Neutrophil (primary cell): Measurements from ENCODE around the gene OR2H2.

Experiments
- H3K27ac ChIP-seq: fragments of 200-600 bp; sonication (generic); 2 replicates; pipeline ENCODE4 v1.5.1; 2016; ENCODE audit warnings: mild to moderate bottlenecking, moderate library complexity
- H3K27me3 ChIP-seq: fragments of 200-600 bp; sonication (generic); 2 replicates; pipeline ENCODE4 v1.6.0; 2016; ENCODE audit warnings: mild to moderate bottlenecking
- H3K36me3 ChIP-seq: fragments of 200-600 bp; sonication (generic); 2 replicates; pipeline ENCODE4 v1.5.1; 2017
- H3K4me1 ChIP-seq, 2 experiments: fragments of 200-600 bp in 1 of 2; sonication (generic) in 1 of 2; 1 replicate in 1 of 2; 2 replicates in 1 of 2; pipeline versions ENCODE4 v1.5.1 to v1.6.1; 2013 to 2016; ENCODE audit warnings: low read depth in 1 of 2, low read length in 1 of 2, mild to moderate bottlenecking in 1 of 2, moderate library complexity in 1 of 2; ENCODE audit not compliant: control insufficient read depth in 1 of 2, insufficient read depth in 1 of 2
- H3K4me3 ChIP-seq, 2 experiments: fragments of 200-600 bp in 1 of 2; sonication (generic) in 1 of 2; 1 replicate in 1 of 2; 2 replicates in 1 of 2; pipeline ENCODE4 v1.5.1; 2013 to 2016; ENCODE audit warnings: low read depth in 1 of 2, low read length in 1 of 2, mild to moderate bottlenecking in 1 of 2, moderate library complexity in 1 of 2
- H3K9me3 ChIP-seq: fragments of 200-600 bp; sonication (generic); 2 replicates; pipeline ENCODE4 v1.5.1; 2016
- TF ChIP-seq, protein P1 (sequence below): fragments of 200-600 bp; sonication (generic); IDR thresholded peaks from 2 replicates; pipeline ENCODE4 v1.5.1; 2016; ENCODE audit warnings: antibody characterized with exemption

The OR2H2 gene

DNA sequence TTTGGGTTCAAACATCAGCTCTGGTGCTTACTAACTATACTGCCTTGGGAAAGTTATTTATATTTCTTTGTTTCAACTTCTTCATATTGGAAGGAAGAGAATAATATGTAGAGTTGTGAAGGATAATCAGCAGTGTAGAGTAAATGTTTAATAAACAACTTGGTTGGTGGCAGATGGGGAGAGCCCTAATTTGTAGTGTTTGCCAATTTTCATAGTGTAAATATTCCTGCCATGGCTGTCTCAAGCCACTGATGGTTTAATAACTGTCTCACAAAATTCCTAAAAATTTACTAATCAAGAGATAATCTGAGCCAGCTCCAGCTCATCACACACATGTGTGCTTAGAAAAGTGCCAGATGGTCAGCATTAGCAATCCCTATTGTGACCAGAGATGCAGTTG lies at the start of gene OR2H2:
OR2H2 (plus strand) TSS at position 301 of the 400 bp plus-strand sequence. CDS start 2,824 bp downstream, outside the sequence.
- H3K9me3 ChIP-seq: no peaks in the 10 kb centered on the region
- H3K27me3 ChIP-seq: peaks cover 30% of the 10 kb centered on the region
- H3K4me1 ChIP-seq: no peaks in the 10 kb centered on the region
- no peak within 1 kb of the TSS for H3K4me3 ChIP-seq
- H3K36me3 ChIP-seq: no peaks in the 10 kb centered on the region
- TF ChIP-seq, protein P1, sequence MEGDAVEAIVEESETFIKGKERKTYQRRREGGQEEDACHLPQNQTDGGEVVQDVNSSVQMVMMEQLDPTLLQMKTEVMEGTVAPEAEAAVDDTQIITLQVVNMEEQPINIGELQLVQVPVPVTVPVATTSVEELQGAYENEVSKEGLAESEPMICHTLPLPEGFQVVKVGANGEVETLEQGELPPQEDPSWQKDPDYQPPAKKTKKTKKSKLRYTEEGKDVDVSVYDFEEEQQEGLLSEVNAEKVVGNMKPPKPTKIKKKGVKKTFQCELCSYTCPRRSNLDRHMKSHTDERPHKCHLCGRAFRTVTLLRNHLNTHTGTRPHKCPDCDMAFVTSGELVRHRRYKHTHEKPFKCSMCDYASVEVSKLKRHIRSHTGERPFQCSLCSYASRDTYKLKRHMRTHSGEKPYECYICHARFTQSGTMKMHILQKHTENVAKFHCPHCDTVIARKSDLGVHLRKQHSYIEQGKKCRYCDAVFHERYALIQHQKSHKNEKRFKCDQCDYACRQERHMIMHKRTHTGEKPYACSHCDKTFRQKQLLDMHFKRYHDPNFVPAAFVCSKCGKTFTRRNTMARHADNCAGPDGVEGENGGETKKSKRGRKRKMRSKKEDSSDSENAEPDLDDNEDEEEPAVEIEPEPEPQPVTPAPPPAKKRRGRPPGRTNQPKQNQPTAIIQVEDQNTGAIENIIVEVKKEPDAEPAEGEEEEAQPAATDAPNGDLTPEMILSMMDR: no peak
- H3K27ac ChIP-seq: no peak within 1 kb of the TSS

DNA sequence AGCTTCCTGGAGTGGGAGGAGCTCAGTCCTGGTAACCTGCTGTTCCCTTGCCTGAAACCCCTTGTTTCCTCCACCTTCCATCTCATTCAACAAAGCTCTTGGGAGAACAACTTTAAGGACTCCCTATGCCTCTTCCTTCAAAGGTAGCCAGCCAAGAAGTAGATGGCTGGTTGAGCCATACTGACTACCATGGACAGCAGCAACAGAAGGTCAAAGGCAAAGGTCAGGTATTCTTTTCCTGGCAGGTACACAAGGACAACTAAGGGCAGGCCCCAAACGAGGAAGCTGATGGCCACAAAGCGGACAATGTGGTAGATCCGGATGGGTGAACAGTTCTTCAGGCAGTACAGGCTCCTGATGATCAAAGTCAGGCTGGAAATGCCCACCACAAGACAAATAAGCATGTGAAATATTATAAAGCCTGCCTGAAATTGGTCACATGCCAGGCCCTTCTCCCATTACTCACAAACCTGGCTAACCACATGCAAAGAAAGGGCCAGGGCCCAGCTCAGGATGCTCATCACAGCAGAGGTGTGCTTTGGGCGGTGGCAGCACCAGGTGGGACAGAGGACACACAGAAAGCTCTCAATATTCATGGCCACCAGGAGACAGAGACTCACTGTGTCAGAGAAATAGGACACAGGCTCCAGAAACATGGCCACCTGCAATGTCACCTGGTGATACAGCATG lies 47.1 kb upstream of the OR2H2 start:
- TF ChIP-seq, protein P1: no peak
- no peaks in the 10 kb centered on the region for H3K4me1 ChIP-seq
- H3K9me3 ChIP-seq: no peaks in the 10 kb centered on the region
- H3K36me3 ChIP-seq: no peaks in the 10 kb centered on the region
- H3K4me3 ChIP-seq: no peak overlapping the region
- H3K27ac ChIP-seq: no peak overlapping the region
- no peaks in the 10 kb centered on the region for H3K27me3 ChIP-seq

DNA sequence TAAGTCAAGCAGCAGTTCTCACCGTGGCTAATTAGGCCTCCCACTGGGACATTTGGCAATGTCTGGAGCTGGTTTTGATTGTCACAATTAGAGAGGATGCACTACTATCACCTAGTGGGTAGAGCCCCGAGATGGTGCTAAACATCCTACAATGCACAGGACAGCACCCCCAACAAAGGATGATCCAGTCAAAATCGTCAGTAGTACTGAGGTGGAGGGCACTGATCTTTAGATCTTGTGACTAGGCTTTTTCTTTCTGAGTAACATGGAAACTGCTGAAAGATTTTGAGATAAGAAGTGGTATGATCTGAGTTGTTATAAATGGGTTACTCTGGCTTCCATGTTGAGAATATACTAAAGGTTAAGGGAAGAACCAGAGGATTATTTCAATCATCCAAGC lies 37.3 kb upstream of the OR2H2 start:
- Histone ChIP-seq H3K4me1 (no peaks in the 10 kb centered on the region), H3K27ac (no peak overlapping the region), H3K27me3 (peaks cover 55% of the 10 kb centered on the region), H3K9me3 (no peaks in the 10 kb centered on the region), H3K4me3 (no peak overlapping the region), H3K36me3 (no peaks in the 10 kb centered on the region)
- TF ChIP-seq, protein P1: no peak

DNA sequence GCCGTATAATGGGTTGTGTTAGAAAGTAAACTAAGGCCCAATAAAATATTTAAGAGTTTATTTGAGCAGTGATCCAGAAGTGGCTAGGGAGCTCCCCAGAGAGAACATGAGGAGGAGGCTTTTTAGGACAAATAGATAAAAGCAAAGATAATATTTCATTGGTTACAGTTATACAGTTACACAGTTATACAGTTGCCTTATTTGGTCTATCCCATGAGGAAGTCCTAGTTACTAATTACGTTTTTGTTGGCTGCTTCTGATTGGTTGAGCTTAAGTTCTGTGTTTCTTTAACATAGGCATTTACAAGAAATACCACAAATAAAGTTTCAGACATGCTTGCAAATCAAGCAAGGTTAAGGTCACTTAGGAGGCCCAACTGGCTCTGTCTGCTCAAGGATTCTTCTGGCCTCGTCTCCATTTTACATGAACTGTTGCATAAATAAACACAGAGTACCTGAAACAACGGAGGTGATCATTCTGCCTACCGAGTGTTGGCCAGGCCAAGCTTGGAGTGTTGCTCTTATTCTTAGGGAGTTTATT lies 32.3 kb upstream of the OR2H2 start:
- H3K4me1 ChIP-seq: peaks cover 3 to 13% of the 10 kb centered on the region in 2 experiments
- H3K9me3 ChIP-seq: no peaks in the 10 kb centered on the region
- TF ChIP-seq, protein P1: no peak
- peaks cover 98% of the 10 kb centered on the region for H3K27me3 ChIP-seq
- no peak overlapping the region for H3K4me3 ChIP-seq
- H3K27ac ChIP-seq: no peak overlapping the region
- no peaks in the 10 kb centered on the region for H3K36me3 ChIP-seq

DNA sequence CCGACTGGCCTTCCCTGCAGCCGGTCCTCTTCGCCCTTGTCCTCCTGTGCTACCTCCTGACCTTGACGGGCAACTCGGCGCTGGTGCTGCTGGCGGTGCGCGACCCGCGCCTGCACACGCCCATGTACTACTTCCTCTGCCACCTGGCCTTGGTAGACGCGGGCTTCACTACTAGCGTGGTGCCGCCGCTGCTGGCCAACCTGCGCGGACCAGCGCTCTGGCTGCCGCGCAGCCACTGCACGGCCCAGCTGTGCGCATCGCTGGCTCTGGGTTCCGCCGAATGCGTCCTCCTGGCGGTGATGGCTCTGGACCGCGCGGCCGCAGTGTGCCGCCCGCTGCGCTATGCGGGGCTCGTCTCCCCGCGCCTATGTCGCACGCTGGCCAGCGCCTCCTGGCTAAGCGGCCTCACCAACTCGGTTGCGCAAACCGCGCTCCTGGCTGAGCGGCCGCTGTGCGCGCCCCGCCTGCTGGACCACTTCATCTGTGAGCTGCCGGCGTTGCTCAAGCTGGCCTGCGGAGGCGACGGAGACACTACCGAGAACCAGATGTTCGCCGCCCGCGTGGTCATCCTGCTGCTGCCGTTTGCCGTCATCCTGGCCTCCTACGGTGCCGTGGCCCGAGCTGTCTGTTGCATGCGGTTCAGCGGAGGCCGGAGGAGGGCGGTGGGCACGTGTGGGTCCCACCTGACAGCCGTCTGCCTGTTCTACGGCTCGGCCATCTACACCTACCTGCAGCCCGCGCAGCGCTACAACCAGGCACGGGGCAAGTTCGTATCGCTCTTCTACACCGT lies 31.5 kb upstream of the OR2H2 start:
- Histone ChIP-seq H3K27ac (no peak overlapping the region), H3K4me3 (peak overlapping the region in 1 of 2 experiments; percentile 15), H3K36me3 (no peaks in the 10 kb centered on the region), H3K27me3 (peaks cover 94% of the 10 kb centered on the region), H3K4me1 (peaks cover 3 to 13% of the 10 kb centered on the region in 2 experiments), H3K9me3 (no peaks in the 10 kb centered on the region)
- TF ChIP-seq, protein P1: no peak
